ENCODE measurements around the gene CWC27. TPM values are rescaled to one million over a fixed set of nuclear protein-coding genes. Genes with fewer than 3 reads are reported as not detected.

Gene CWC27
- total and polyA plus RNA-seq, 9 of the 15 experiments (the other 6 are each of a cell fraction or from before 2014, with no cell fraction given): 19.7 to 49.3 (median 38.3) TPM

DNA sequence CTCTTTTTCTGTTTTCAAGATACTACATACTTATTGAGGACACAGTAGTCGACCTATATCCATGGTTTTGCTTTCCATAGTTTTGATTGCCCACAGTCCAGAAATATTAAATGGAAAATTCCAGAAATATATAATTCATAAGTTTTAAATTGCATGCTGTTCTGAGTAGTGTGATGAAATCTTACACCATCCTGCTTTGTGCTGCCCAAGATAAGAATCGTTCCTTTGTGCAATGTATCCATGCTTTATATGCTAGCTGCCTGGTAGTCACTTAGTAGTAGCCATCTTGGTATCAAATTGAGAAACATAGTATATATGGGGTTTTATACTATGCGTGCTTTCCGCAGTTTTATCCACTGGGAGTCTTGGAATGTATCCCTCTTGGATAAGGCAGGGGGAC, 59.0 kb downstream of the CWC27 start:
- intact Hi-C loops (cut with micrococcal nuclease): no loop called here
- Histone ChIP-seq H3K4me3 (no peak overlapping the region), H3K9me1 (ENCODE audit: control insufficient read depth, insufficient read depth, low read length) (no peaks in the 10 kb centered on the region), H3K79me2 (ENCODE audit: control insufficient read depth, insufficient read depth, low read length) (no peaks in the 10 kb centered on the region), H3K4me1 (replicated peaks in 1 of 2; ENCODE audit: control insufficient read depth in 2 of 2, insufficient read depth in 2 of 2, low read length in 2 of 2) (no peaks in the 10 kb centered on the region), H2AFZ (ENCODE audit: low read depth, low read length) (no peak overlapping the region), H4K20me1 (replicated peaks; ENCODE audit: control insufficient read depth, insufficient read depth, low read length) (no peaks in the 10 kb centered on the region), H3K9me3 (replicated peaks; ENCODE audit: control insufficient read depth, insufficient read depth, low read depth, low read length) (no peaks in the 10 kb centered on the region), H3K27me3 (ENCODE audit: control insufficient read depth in 2 of 2, insufficient read depth in 2 of 2, low read length in 2 of 2) (no peaks in the 10 kb centered on the region), H3K27ac (ENCODE audit: extremely low read depth, low read depth, low read length) (no peak overlapping the region), H3K9ac (ENCODE audit: insufficient read depth in 1 of 2, low read depth in 2 of 2, low read length in 2 of 2) (no peak overlapping the region), H3K36me3 (ENCODE audit: control insufficient read depth, insufficient read depth, low read length) (no peaks in the 10 kb centered on the region), H3K4me2 (ENCODE audit: insufficient read depth, low read length) (no peak overlapping the region)
- FAIRE-seq (no peak), DNase-seq (ENCODE audit: extremely low read depth in 1 of 4, low spot score in 3 of 4) (no peak), ATAC-seq (peak; percentile 60)
- ChIA-PET CTCF (ENCODE audit: low intra/inter-chr PET ratio) (no interaction called here), POLR2A (interaction anchor here (1.4 kb wide), 1 partner anchor 10 kb away, joined by 3 read pairs; no protein-coding TSS in a partner anchor)
- no TSS peak for BruUV-seq (replicated peaks)
- WGBS (ENCODE audit: insufficient coverage, low coverage, missing lambda C conversion rate): 50% methylated on average over 4 of the region's 4 CpGs
- in situ Hi-C loops (cut with MboI): no loop called here
- TF ChIP-seq SOX6 (IDR thresholded peaks at IDR 0.05): peak; percentile 77
- TF ChIP-seq, protein P1, sequence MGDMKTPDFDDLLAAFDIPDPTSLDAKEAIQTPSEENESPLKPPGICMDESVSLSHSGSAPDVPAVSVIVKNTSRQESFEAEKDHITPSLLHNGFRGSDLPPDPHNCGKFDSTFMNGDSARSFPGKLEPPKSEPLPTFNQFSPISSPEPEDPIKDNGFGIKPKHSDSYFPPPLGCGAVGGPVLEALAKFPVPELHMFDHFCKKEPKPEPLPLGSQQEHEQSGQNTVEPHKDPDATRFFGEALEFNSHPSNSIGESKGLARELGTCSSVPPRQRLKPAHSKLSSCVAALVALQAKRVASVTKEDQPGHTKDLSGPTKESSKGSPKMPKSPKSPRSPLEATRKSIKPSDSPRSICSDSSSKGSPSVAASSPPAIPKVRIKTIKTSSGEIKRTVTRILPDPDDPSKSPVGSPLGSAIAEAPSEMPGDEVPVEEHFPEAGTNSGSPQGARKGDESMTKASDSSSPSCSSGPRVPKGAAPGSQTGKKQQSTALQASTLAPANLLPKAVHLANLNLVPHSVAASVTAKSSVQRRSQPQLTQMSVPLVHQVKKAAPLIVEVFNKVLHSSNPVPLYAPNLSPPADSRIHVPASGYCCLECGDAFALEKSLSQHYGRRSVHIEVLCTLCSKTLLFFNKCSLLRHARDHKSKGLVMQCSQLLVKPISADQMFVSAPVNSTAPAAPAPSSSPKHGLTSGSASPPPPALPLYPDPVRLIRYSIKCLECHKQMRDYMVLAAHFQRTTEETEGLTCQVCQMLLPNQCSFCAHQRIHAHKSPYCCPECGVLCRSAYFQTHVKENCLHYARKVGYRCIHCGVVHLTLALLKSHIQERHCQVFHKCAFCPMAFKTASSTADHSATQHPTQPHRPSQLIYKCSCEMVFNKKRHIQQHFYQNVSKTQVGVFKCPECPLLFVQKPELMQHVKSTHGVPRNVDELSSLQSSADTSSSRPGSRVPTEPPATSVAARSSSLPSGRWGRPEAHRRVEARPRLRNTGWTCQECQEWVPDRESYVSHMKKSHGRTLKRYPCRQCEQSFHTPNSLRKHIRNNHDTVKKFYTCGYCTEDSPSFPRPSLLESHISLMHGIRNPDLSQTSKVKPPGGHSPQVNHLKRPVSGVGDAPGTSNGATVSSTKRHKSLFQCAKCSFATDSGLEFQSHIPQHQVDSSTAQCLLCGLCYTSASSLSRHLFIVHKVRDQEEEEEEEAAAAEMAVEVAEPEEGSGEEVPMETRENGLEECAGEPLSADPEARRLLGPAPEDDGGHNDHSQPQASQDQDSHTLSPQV (IDR thresholded peaks at IDR 0.05): peak; percentile 20; the same call in 1 of the 2 replicates
- TF ChIP-seq, protein P2, sequence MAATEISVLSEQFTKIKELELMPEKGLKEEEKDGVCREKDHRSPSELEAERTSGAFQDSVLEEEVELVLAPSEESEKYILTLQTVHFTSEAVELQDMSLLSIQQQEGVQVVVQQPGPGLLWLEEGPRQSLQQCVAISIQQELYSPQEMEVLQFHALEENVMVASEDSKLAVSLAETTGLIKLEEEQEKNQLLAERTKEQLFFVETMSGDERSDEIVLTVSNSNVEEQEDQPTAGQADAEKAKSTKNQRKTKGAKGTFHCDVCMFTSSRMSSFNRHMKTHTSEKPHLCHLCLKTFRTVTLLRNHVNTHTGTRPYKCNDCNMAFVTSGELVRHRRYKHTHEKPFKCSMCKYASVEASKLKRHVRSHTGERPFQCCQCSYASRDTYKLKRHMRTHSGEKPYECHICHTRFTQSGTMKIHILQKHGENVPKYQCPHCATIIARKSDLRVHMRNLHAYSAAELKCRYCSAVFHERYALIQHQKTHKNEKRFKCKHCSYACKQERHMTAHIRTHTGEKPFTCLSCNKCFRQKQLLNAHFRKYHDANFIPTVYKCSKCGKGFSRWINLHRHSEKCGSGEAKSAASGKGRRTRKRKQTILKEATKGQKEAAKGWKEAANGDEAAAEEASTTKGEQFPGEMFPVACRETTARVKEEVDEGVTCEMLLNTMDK (IDR thresholded peaks at IDR 0.05; ENCODE audit: borderline replicate concordance, insufficient read depth, low read depth, low read length, poor library complexity, severe bottlenecking): no peak
- no peak for TF ChIP-seq BACH1 (tag; IDR thresholded peaks at IDR 0.05)
- TF ChIP-seq CEBPG (CRISPR knock-in tag; IDR thresholded peaks at IDR 0.05): peak; percentile 41; the same call in 1 of the 2 replicates
- peak; percentile 55 to 87 for TF ChIP-seq CEBPG (tag; conservative IDR thresholded peaks at IDR 0.05 in 1 of 2, IDR thresholded peaks at IDR 0.05 in 1 of 2)
- peak in 1 of 2 experiments; percentile 40; a peak in 1 of 4 replicates for TF ChIP-seq TRIM24 (IDR thresholded peaks at IDR 0.05)
- TF ChIP-seq CEBPB (tag; IDR thresholded peaks at IDR 0.05): peak; percentile 56
- peak; percentile 34; the same call in 1 of the 2 replicates for TF ChIP-seq ATF3 (IDR thresholded peaks at IDR 0.05)
- no peak for TF ChIP-seq ATF3 (CRISPR knock-in tag; conservative IDR thresholded peaks at IDR 0.05)
- TF ChIP-seq MYC (IDR thresholded peaks at IDR 0.05; ENCODE audit: low read depth, low read length): peak; percentile 61
- TF ChIP-seq MYC (CRISPR knock-in tag; IDR thresholded peaks at IDR 0.05; ENCODE audit: borderline replicate concordance, low read depth): no peak
- peak; percentile 50 for TF ChIP-seq EP400 (IDR thresholded peaks at IDR 0.05)
- TF ChIP-seq, protein P3, sequence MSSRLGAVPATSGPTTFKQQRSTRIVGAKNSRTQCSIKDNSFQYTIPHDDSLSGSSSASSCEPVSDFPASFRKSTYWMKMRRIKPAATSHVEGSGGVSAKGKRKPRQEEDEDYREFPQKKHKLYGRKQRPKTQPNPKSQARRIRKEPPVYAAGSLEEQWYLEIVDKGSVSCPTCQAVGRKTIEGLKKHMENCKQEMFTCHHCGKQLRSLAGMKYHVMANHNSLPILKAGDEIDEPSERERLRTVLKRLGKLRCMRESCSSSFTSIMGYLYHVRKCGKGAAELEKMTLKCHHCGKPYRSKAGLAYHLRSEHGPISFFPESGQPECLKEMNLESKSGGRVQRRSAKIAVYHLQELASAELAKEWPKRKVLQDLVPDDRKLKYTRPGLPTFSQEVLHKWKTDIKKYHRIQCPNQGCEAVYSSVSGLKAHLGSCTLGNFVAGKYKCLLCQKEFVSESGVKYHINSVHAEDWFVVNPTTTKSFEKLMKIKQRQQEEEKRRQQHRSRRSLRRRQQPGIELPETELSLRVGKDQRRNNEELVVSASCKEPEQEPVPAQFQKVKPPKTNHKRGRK (tag; IDR thresholded peaks at IDR 0.05): no peak

All from K562 (cell line).